ENCODE measurements around the gene RAX2. TPM values are rescaled to one million over a fixed set of nuclear protein-coding genes. Genes with fewer than 3 reads are reported as not detected.
"Not testable (repeated sequence)": the region's sequence is repeated elsewhere in the genome, so short reads cannot be mapped to it uniquely, and the experiment has no call there.

Gene RAX2
- polyA plus RNA-seq, 1 donor: not detected

DNA sequence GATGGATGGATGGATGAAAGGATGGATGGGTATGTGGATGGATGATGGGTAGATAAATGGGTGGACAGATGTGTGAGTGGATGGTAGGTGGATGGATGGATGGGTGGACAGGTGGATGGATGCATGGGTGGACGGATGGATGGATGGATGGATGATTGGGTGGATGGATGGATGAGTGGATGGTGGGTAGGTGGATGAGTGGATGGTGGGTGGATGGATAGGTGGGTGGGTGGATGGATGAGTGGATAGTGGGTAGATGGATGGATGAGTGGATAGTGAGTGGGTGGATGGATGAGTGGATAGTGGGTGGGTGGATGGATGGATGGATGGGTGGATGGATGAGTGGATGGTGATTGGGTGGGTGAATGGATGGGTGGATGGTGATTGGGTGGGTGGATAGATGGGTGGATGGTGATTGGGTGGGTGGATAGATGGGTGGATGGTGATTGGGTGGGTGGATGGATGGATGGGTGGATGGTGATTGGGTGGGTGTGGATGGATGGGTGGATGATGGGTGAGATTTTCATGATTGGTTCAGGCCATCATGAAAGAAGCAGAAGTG is 4.5 kb upstream of the RAX2 start:
- no peak for DNase-seq

DNA sequence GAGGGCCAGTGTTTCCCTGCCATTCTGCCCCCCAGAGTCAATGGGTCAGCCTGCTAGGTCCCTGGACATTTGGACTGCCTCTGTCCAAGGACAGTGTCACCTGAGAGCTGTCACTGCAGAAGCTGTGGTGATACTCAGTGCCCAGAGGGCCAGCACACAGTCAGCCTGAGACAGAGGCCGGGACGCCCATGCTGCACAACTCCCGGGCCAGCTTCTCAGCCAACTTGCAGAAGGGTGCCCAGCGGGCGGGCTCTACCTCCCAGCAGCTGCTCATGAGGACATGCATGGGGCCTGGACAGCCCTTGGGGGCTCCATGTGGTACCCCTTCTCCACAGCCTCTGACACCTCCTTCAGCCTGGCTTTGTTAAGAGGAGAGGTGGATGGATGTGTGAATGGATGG is 3.8 kb upstream of the RAX2 start:
- no peak for DNase-seq

- no peak for DNase-seq
Measured at GRCh38 chr19:3775374-3775711, 3.3 kb upstream of the RAX2 start.

- no peak for DNase-seq
Measured at GRCh38 chr19:3774621-3775373, 2.8 kb upstream of the RAX2 start.

GRCh38 chr19:3773814-3774515 is 1.9 kb upstream of the RAX2 start:
- DNase-seq: no peak

DNA sequence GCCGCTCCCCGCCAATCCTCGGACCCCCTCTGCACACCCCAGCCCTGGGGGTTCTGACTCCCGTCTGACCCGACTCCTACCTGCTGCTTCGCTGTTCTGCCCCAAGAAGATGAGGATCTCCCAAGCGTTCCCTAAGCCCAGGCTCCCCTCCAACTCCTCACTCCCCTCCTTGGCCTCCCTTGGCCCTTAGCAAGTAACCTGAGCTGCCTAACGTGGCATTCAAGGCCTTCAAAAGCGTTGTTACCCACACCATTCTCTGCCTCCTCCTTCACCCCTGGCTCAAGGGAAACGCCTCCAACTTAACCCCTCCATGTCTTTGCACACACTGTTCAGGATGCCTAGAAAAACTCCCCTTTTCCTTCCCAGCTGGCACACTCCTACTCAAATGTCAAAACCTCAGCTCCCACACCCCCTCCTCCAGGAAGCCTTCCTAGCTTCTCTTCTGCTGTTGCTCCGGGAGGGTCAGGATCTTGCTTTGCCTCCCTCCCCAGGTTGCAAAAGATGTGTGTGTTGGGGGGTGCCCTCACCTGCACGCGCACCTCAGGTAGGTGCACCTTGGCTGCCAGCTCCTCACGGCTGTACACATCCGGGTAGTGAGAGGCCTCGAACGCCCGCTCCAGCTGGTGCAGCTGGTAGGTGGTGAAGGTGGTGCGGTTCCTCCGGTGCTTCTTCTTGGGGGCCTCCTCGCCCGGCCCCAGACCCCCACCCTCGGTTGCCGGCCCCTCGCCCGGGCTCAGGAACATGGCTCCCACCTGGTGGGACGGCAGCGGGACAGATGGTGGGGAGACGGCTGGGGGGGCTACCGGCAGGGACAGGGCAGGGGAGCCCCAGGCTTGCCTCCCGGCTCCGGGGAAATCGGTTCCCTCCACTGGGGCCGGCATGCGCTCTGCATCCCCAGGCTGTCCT is 775 bp downstream of the RAX2 start:
- no peak for DNase-seq

- no peak for DNase-seq
Measured at GRCh38 chr19:3770136-3770999, 1.7 kb downstream of the RAX2 start.

GRCh38 chr19:3769494-3769893 is 2.5 kb downstream of the RAX2 start:
- no peak for DNase-seq

DNA sequence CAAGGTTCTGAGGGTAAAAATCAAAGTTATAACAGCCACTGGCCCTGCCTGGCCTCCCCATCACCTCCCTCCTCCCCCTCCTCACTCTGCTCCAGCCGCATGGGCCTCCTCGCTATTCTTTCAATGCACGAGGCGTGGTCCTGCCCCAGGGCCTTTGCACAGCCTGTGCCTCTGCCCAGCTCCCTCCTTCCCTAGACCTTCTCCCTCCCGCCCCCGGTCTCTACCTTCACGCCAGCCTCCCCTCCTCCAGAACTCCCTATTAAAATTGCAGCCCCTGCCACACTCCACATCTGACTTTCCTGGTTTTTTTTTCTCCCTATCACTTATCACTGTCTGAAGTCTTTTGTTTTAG is 3.3 kb downstream of the RAX2 start:
- DNase-seq: no peak

DNA sequence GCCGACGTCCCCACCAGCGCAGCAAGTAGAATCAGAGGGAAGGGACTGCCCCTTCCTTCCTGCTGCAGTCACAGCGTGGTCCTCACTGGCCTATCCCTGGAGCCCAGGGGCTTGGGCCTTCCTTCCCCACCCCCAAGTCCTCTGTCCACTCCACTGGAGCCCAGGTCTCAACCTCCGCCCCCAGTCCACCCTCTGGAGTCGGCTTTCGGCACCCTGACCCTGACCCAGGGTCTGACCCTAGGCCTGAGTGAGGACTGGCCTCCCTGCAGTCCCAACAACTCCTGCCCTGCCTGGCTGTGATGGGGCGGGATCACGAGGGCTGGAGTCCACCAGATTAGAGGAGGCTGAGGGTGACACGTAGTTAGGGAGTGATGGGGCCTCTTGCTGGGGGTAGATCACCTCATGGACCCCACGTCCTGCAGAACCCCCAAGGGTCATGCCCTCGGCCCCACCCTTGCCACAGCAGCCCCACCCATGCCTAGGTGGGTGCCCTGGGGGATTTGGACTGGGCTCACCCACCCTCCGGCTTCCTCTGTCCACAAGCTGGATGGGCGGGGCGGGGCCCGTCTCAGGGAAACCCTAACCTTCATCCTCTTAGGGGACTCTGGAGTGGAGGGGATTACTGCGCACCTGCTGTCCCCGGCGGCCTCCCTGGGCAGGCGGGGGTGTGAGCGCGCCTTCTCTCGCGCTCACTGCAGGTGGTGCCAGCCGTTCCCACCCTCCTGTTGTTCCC is 3.8 kb downstream of the RAX2 start:
- no peak for DNase-seq

- no peak for DNase-seq
Measured at GRCh38 chr19:3767050-3767449, 5.0 kb downstream of the RAX2 start.

GRCh38 chr19:3766520-3766919 is 5.5 kb downstream of the RAX2 start:
- no peak for DNase-seq

- DNase-seq: not testable (repeated sequence)
Measured at GRCh38 chr19:3765757-3766156, 6.3 kb downstream of the RAX2 start.

GRCh38 chr19:3765121-3765520 is 6.9 kb downstream of the RAX2 start:
- no peak for DNase-seq

GRCh38 chr19:3762501-3763459 is 9.2 kb downstream of the RAX2 start, which contains the start of gene MRPL54:
Gene MRPL54, plus strand, starts transcription at chr19:3762682. Its CDS starts 19 bp downstream, at chr19:3762701.
- peak; percentile 100 for DNase-seq

DNA sequence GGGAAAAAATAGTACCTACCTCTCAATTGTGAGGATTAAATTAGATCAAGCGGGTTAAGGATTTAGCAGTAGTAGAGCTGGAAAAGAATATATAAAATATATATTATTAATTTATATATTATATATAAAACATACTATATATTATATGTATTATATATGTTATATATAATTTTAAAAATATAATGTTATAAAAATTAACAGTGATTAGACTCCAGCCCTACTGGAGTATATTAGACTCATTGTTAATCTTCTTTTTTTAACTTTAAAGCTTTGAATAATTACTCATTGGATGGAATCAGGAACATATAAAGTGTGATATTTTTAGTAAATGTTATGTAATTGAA is 9.9 kb downstream of the RAX2 start:
- no peak for DNase-seq

DNA sequence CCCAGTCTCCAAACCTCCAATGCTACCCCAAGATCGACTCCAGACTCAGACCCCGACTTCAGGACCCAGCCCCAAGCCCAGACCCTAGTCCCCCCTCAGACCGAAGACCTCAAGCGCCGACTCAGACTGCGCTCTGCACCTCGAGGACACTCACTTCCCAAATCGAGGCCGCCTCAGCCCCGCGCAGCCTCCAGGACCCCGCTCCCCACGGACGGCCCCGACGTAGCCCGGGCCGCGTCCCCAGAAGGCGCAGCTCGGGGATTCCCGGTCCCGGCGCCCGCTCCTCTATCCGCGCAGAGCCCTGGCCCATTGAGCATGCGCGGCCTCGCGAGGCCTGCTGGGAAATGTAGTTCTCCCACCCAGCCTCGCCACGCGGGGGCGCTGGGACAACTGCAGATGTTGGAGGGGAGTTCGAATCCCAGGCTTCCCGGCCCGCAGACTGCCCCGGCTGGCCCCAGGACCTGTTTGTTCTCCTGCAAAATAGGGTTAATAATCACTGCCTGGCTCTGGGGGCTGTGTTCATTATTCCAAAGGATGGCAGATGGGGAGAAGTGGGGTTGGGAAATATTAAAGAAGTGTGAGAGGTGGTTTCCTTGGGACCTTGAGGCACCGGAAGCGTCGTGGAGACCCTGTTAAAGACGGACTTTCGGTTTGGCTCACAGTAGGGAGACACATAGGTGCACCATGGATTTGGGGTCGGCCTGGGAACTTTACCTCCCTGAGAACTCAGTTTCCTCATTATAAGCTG is 10.5 kb downstream of the RAX2 start, which contains the start of gene APBA3:
Gene APBA3, minus strand, starts transcription at position 311 of the 748 bp plus-strand sequence. CDS start 1,428 bp downstream, outside the sequence.
- peak; percentile 92 for DNase-seq

DNA sequence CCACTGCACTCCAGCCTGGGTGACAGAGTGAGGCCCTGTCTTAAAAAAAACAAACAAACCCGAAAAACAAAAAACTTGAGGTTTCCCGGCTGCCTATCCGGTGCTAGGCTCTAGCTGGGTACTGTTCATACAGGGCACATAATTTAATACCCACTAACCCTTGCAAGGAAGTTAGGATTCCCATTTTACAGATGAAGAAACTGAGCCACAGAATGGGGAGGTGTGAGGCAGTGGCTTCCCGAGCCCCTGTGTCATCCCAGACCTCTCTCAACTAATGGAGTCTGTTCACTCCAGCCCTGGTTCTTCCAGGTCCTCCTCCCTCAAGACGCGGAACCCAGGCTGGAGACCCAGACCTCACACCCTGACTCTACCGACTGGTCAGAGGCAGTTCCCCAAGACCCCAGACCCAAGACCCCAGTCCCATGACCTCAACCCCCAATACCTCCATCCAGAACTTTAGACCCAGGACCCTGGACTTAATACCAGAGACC is 11.1 kb downstream of the RAX2 start:
- no peak for DNase-seq
